ENCODE data around the gene POU3F3. TPM values are rescaled to one million over a fixed set of nuclear protein-coding genes. Genes with fewer than 3 reads are reported as not detected.

POU3F3 gene
- total RNA-seq, 3 donors from 2014 or later (not counting 1 experiment from before 2014, with no cell fraction given): not detected

GRCh38 chr2:104849101-104849500 is 4.8 kb upstream of the POU3F3 start:
- Mint-ChIP-seq H3K9me3 (no peaks in the 10 kb centered on the region), H3K4me1 (peaks cover 38 to 40% of the 10 kb centered on the region in 2 donors), H3K36me3 (peaks cover 9% of the 10 kb centered on the region), H3K27me3 (ENCODE audit: low read depth in 2 of 2) (peaks cover 83 to 86% of the 10 kb centered on the region in 2 donors), H3K27ac (no peak overlapping the region), H3K4me3 (no peak overlapping the region)
- intact Hi-C loops (cut with micrococcal nuclease): loop anchor here (5.0 kb wide), 1 partner anchor 1687 kb away; no protein-coding TSS in a partner anchor
- no CpG with 5 or more reads among the region's 1 CpG for WGBS (ENCODE audit: insufficient coverage)
- H3K27me3 ChIP-seq (ENCODE audit: control insufficient read depth, insufficient read depth, low read length): peaks cover 67% of the 10 kb centered on the region
- peaks cover 23% of the 10 kb centered on the region for H3K4me1 ChIP-seq (ENCODE audit: control insufficient read depth, insufficient read depth, low read length)
- H3K4me3 ChIP-seq (ENCODE audit: low read length): no peak overlapping the region
- DNase-seq (no peak), ATAC-seq (no peak)
- no peaks in the 10 kb centered on the region for H3K9me3 ChIP-seq (ENCODE audit: control insufficient read depth, insufficient read depth, low read length)
- H3K27ac ChIP-seq (ENCODE audit: low read length): no peak overlapping the region
- TF ChIP-seq CTCF (IDR thresholded peaks at IDR 0.05): no peak
- H3K36me3 ChIP-seq (ENCODE audit: control insufficient read depth, insufficient read depth, low read length): no peaks in the 10 kb centered on the region

GRCh38 chr2:104849618-104850141 is 4.2 kb upstream of the POU3F3 start:
- H3K4me1 Mint-ChIP-seq: peaks cover 43 to 46% of the 10 kb centered on the region in 2 donors

GRCh38 chr2:104850361-104851290 is 3.3 kb upstream of the POU3F3 start:
- Histone ChIP-seq H3K9me3 (ENCODE audit: control insufficient read depth, insufficient read depth, low read length) (no peaks in the 10 kb centered on the region), H3K27ac (ENCODE audit: low read length) (no peak overlapping the region), H3K4me1 (ENCODE audit: control insufficient read depth, insufficient read depth, low read length) (peaks cover 29% of the 10 kb centered on the region), H3K27me3 (ENCODE audit: control insufficient read depth, insufficient read depth, low read length) (peaks cover 61% of the 10 kb centered on the region), H3K36me3 (ENCODE audit: control insufficient read depth, insufficient read depth, low read length) (no peaks in the 10 kb centered on the region), H3K4me3 (ENCODE audit: low read length) (no peak overlapping the region)
- H3K36me3 Mint-ChIP-seq: peaks cover 16% of the 10 kb centered on the region
- WGBS (ENCODE audit: insufficient coverage): 9% methylated on average over 8 of the region's 9 CpGs
- no peaks in the 10 kb centered on the region for H3K9me3 Mint-ChIP-seq
- H3K4me3 Mint-ChIP-seq: peak overlapping the region; percentile 28
- DNase-seq (no peak), ATAC-seq (no peak)
- peaks cover 40 to 42% of the 10 kb centered on the region in 2 donors for H3K4me1 Mint-ChIP-seq
- no peak overlapping the region for H3K27ac Mint-ChIP-seq
- intact Hi-C loops (cut with micrococcal nuclease): loop anchor here (10.0 kb wide), 1 partner anchor 224 kb away; no protein-coding TSS in a partner anchor
- H3K27me3 Mint-ChIP-seq (ENCODE audit: low read depth in 2 of 2): peaks cover 77 to 83% of the 10 kb centered on the region in 2 donors
- TF ChIP-seq CTCF (IDR thresholded peaks at IDR 0.05): no peak

More at GRCh38 chr2:104849618-104850141, 4.2 kb upstream of the POU3F3 start:
- DNase-seq: peak; percentile 40 to 69
- peak in 2 of 3 donors; percentile 46 to 56 for ATAC-seq
- peak; percentile 70 for TF ChIP-seq CTCF (IDR thresholded peaks at IDR 0.05)
- intact Hi-C loops (cut with micrococcal nuclease): loop anchor here (5.0 to 10.0 kb wide), 2 partner anchors 225 to 1687 kb away; no protein-coding TSS in a partner anchor
- Histone ChIP-seq H3K4me3 (ENCODE audit: low read length) (no peak overlapping the region), H3K36me3 (ENCODE audit: control insufficient read depth, insufficient read depth, low read length) (no peaks in the 10 kb centered on the region), H3K4me1 (ENCODE audit: control insufficient read depth, insufficient read depth, low read length) (peaks cover 27% of the 10 kb centered on the region), H3K9me3 (ENCODE audit: control insufficient read depth, insufficient read depth, low read length) (no peaks in the 10 kb centered on the region), H3K27me3 (ENCODE audit: control insufficient read depth, insufficient read depth, low read length) (peaks cover 69% of the 10 kb centered on the region), H3K27ac (ENCODE audit: low read length) (no peak overlapping the region)
- Mint-ChIP-seq H3K4me3 (no peak overlapping the region), H3K27ac (no peak overlapping the region), H3K27me3 (ENCODE audit: low read depth in 2 of 2) (peaks cover 84 to 88% of the 10 kb centered on the region in 2 donors), H3K9me3 (no peaks in the 10 kb centered on the region), H3K36me3 (peaks cover 15% of the 10 kb centered on the region)
- WGBS (ENCODE audit: insufficient coverage): 6% methylated on average over 7 of the region's 7 CpGs

Data from natural killer cell (primary cell).